ENCODE measurements around the gene DNAH8.

Gene DNAH8

GRCh38 chr6:38701551-38701950, 13.6 kb upstream of the DNAH8 start:
- no peak for DNase-seq

GRCh38 chr6:38702558-38703397, 12.3 kb upstream of the DNAH8 start, which contains the start of gene GLO1:
TSS of gene GLO1 (minus strand) at chr6:38703145. CDS start at chr6:38703054, 91 bp downstream.
- peak; percentile 93 for DNase-seq

GRCh38 chr6:38703949-38704590, 11.0 kb upstream of the DNAH8 start:
- no peak for DNase-seq

- no peak for DNase-seq
Observed at GRCh38 chr6:38705924-38706323, 9.2 kb upstream of the DNAH8 start.

GRCh38 chr6:38708496-38708895, 6.6 kb upstream of the DNAH8 start:
- no peak for DNase-seq

- peak; percentile 62 for DNase-seq
Observed at GRCh38 chr6:38713812-38714211, 1.3 kb upstream of the DNAH8 start.

- no peak for DNase-seq
Observed at GRCh38 chr6:38714239-38715015, 684 bp upstream of the DNAH8 start.

GRCh38 chr6:38716825-38717224, 1.7 kb downstream of the DNAH8 start:
- DNase-seq, result no peak

- no peak for DNase-seq
Observed at GRCh38 chr6:38719358-38719757, 4.2 kb downstream of the DNAH8 start.

- no peak for DNase-seq
Observed at GRCh38 chr6:38720295-38720694, 5.2 kb downstream of the DNAH8 start.

- DNase-seq, result no peak
Observed at GRCh38 chr6:38722038-38722437, 6.9 kb downstream of the DNAH8 start.

- DNase-seq, result no peak
Observed at GRCh38 chr6:38722727-38723334, 7.7 kb downstream of the DNAH8 start.

GRCh38 chr6:38723783-38724182, 8.7 kb downstream of the DNAH8 start:
- DNase-seq, result no peak

- DNase-seq, result no peak
Observed at GRCh38 chr6:38724343-38724742, 9.2 kb downstream of the DNAH8 start.

GRCh38 chr6:38725414-38726183, 10.5 kb downstream of the DNAH8 start:
- DNase-seq, result no peak

- no peak for DNase-seq
Observed at GRCh38 chr6:38728203-38728602, 13.1 kb downstream of the DNAH8 start.

- no peak for DNase-seq
Observed at GRCh38 chr6:38730140-38730862, 15.2 kb downstream of the DNAH8 start.

- DNase-seq, result no peak
Observed at GRCh38 chr6:38736951-38737350, 21.8 kb downstream of the DNAH8 start.

GRCh38 chr6:38738261-38738660, 23.1 kb downstream of the DNAH8 start:
- no peak for DNase-seq

GRCh38 chr6:38739532-38739931, 24.4 kb downstream of the DNAH8 start:
- no peak for DNase-seq

GRCh38 chr6:38749473-38749872, 34.4 kb downstream of the DNAH8 start:
- DNase-seq, result no peak

Measured in activated gamma-delta T cell treated with Interleukin-2 at 50 U/mL for 16 hours (primary cell).